Measurements from ENCODE around the gene LIF. TPM values are rescaled to one million over a fixed set of nuclear protein-coding genes. Genes with fewer than 3 reads are reported as not detected.

The LIF gene
- total and polyA plus RNA-seq, 2 of the 4 experiments (the other 2 are of a cell fraction) = 130 to 214 TPM

GRCh38 chr22:30220338-30221012, 26.1 kb downstream of the LIF start:
- DNase-seq (no peak), ATAC-seq (ENCODE audit: low read depth) (no peak)
- H3K56ac ChIP-seq (ENCODE audit: extremely low read depth, insufficient read depth, low read length) = no peak overlapping the region
- H3K4ac ChIP-seq (ENCODE audit: low read depth, low read length) = peak overlapping the region; percentile 29; the same call in 1 of the 2 replicates
- H3K4me2 ChIP-seq (ENCODE audit: low read depth, low read length) = no peak overlapping the region
- H3K9ac ChIP-seq (ENCODE audit: low read depth, low read length) = no peak overlapping the region
- H4K91ac ChIP-seq (ENCODE audit: insufficient read depth, low read depth, low read length) = 0 out of 2 replicates have a peak overlapping the region, but pooled peaks have one; percentile 38
- in situ Hi-C loops (cut with MboI; ENCODE audit: low sequenced_read_pairs) (no loop called here), dilution Hi-C loops (cut with HindIII; ENCODE audit: low sequenced_read_pairs, unreplicated experiment) (no loop called here), intact Hi-C loops (cut with micrococcal nuclease) (no loop called here)
- no peak overlapping the region for H2BK20ac ChIP-seq (ENCODE audit: low read depth, low read length)
- no peak overlapping the region for H2BK5ac ChIP-seq (ENCODE audit: low read depth, low read length, poor library complexity, severe bottlenecking)
- ChIA-PET CTCF (no interaction called here), POLR2A (ENCODE audit: unreplicated experiment) (no interaction called here)
- H3K36me3 ChIP-seq (ENCODE audit: control insufficient read depth, insufficient read depth, low read length) = no peaks in the 10 kb centered on the region
- no peaks in the 10 kb centered on the region for H3K79me1 ChIP-seq (ENCODE audit: low read depth in 1 of 2, low read length in 2 of 2)
- H3K23ac ChIP-seq (ENCODE audit: low read depth, low read length) = no peak overlapping the region
- no peaks in the 10 kb centered on the region for H4K20me1 ChIP-seq (ENCODE audit: insufficient read depth, low read length)
- H4K5ac ChIP-seq (ENCODE audit: low read depth, low read length) = no peak overlapping the region
- H3K9me3 ChIP-seq (ENCODE audit: control insufficient read depth, insufficient read depth, low read length) = peaks cover 4% of the 10 kb centered on the region
- 0 out of 2 replicates have a peak, but pooled peaks cover 4% of the 10 kb centered on the region for H3K9me1 ChIP-seq (ENCODE audit: insufficient read depth, low read length)
- no peak overlapping the region for H3K14ac ChIP-seq (replicated peaks; ENCODE audit: low read depth, low read length)
- no peak overlapping the region for H3K4me3 ChIP-seq (ENCODE audit: insufficient read depth, low read depth, low read length)
- peak overlapping the region; percentile 13; the same call in 1 of the 2 replicates for H2BK120ac ChIP-seq (ENCODE audit: low read depth, low read length)
- no peak overlapping the region for H3K27ac ChIP-seq (ENCODE audit: insufficient read depth, low read length)
- H2AK9ac ChIP-seq (replicated peaks; ENCODE audit: low read depth, low read length, poor library complexity) = no peak overlapping the region
- H2AK5ac ChIP-seq (ENCODE audit: low read depth, low read length) = peak overlapping the region; percentile 31; the same call in 1 of the 2 replicates
- no peak overlapping the region for H2AFZ ChIP-seq (replicated peaks; ENCODE audit: low read length, poor library complexity)
- 90% methylated on average over 2 of the region's 7 CpGs; no CpG with 5 or more reads in 1 of the 2 experiments for WGBS, 2 experiments (ENCODE audit: extremely low coverage in 2 of 2, insufficient read length in 1 of 2)
- no peak for TF ChIP-seq SMC3 (IDR thresholded peaks at IDR 0.05; ENCODE audit: low read depth, low read length)
- no peak for TF ChIP-seq MAFK (IDR thresholded peaks at IDR 0.05; ENCODE audit: low read depth, low read length)
- no peak overlapping the region for H3K18ac ChIP-seq (ENCODE audit: low read depth, low read length)
- no peak overlapping the region for H4K8ac ChIP-seq (ENCODE audit: low read depth in 2 of 2, low read length in 2 of 2)
- H2BK15ac ChIP-seq (ENCODE audit: low read depth, low read length) = peak overlapping the region; percentile 27; the same call in 2 of the 3 replicates
- no peaks in the 10 kb centered on the region for H3K27me3 ChIP-seq (ENCODE audit: control insufficient read depth, insufficient read depth, low read length)
- H3K4me1 ChIP-seq (ENCODE audit: control insufficient read depth, insufficient read depth, low read length) = peaks cover 13% of the 10 kb centered on the region
- no TSS peak for BruUV-seq (replicated peaks)
